ENCODE results near the gene IDH3B. TPM values are rescaled to one million over a fixed set of nuclear protein-coding genes. Genes with fewer than 3 reads are reported as not detected.

Gene IDH3B
- total RNA-seq, 2 donors from 2014 or later, result 89.9 to 91.7 TPM

- Mint-ChIP-seq H3K9me3 (peaks cover 3% of the 10 kb centered on the region), H3K36me3 (ENCODE audit: low read depth) (no peaks in the 10 kb centered on the region), H3K27ac (no peak overlapping the region), H3K27me3 (ENCODE audit: insufficient read depth) (peaks cover 45% of the 10 kb centered on the region), H3K4me1 (no peaks in the 10 kb centered on the region), H3K4me3 (no peak overlapping the region)
- Histone ChIP-seq H3K4me3 (ENCODE audit: low read length) (no peak overlapping the region), H3K4me1 (ENCODE audit: control insufficient read depth, insufficient read depth, low read length) (no peaks in the 10 kb centered on the region), H3K27me3 (ENCODE audit: control insufficient read depth, insufficient read depth, low read length, poor library complexity, severe bottlenecking) (no peaks in the 10 kb centered on the region), H3K9ac (ENCODE audit: extremely low read depth, low read length, poor library complexity, severe bottlenecking) (no peak overlapping the region), H3K9me3 (ENCODE audit: control insufficient read depth, low read length) (peaks cover 9% of the 10 kb centered on the region), H3K36me3 (ENCODE audit: control insufficient read depth, insufficient read depth, low read length) (no peaks in the 10 kb centered on the region), H3K27ac (ENCODE audit: low read depth, low read length) (no peak overlapping the region)
- WGBS, 2 experiments (ENCODE audit: insufficient coverage in 1 of 2, insufficient read length in 1 of 2), result 86 to 87% methylated on average over 8 to 9 of the region's 9 CpGs
- DNase-seq, result no peak
- TF ChIP-seq, protein P1, sequence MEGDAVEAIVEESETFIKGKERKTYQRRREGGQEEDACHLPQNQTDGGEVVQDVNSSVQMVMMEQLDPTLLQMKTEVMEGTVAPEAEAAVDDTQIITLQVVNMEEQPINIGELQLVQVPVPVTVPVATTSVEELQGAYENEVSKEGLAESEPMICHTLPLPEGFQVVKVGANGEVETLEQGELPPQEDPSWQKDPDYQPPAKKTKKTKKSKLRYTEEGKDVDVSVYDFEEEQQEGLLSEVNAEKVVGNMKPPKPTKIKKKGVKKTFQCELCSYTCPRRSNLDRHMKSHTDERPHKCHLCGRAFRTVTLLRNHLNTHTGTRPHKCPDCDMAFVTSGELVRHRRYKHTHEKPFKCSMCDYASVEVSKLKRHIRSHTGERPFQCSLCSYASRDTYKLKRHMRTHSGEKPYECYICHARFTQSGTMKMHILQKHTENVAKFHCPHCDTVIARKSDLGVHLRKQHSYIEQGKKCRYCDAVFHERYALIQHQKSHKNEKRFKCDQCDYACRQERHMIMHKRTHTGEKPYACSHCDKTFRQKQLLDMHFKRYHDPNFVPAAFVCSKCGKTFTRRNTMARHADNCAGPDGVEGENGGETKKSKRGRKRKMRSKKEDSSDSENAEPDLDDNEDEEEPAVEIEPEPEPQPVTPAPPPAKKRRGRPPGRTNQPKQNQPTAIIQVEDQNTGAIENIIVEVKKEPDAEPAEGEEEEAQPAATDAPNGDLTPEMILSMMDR (conservative IDR thresholded peaks at IDR 0.05), result no peak
Measured at GRCh38 chr20:2616634-2617033, 47.4 kb downstream of the IDH3B start.

DNA sequence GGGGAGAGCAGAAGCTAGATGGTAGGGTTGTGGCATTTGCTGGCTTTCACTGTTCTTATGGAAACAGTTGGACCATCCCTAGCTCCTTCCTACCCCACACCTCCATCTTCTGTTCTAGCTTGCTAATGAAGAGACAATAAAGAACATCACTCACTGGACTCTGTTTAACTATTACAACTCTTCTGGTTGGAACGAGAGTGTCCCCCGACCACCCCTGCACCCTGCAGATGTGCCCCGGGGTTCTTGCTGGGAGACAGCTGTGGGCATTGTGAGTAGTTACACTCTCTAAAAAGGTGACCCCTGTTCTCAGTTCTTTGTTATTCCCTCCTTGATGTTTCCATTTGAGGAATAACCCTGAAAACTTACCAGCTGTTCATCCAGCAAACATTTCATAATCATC lies 51.9 kb downstream of the IDH3B start:
- H3K27me3 ChIP-seq (ENCODE audit: control insufficient read depth, insufficient read depth, low read length, poor library complexity, severe bottlenecking), result peaks cover 3% of the 10 kb centered on the region
- H3K27ac Mint-ChIP-seq, result no peak overlapping the region
- peaks cover 38% of the 10 kb centered on the region for H3K27me3 Mint-ChIP-seq (ENCODE audit: insufficient read depth)
- H3K4me1 ChIP-seq (ENCODE audit: control insufficient read depth, insufficient read depth, low read length), result no peaks in the 10 kb centered on the region
- peaks cover 4% of the 10 kb centered on the region for H3K9me3 ChIP-seq (ENCODE audit: control insufficient read depth, low read length)
- DNase-seq, result no peak
- H3K9ac ChIP-seq (ENCODE audit: extremely low read depth, low read length, poor library complexity, severe bottlenecking), result no peak overlapping the region
- no peak overlapping the region for H3K27ac ChIP-seq (ENCODE audit: low read depth, low read length)
- no peak overlapping the region for H3K4me3 ChIP-seq (ENCODE audit: low read length)
- no peaks in the 10 kb centered on the region for H3K36me3 ChIP-seq (ENCODE audit: control insufficient read depth, insufficient read depth, low read length)
- no peaks in the 10 kb centered on the region for H3K4me1 Mint-ChIP-seq
- TF ChIP-seq, protein P1 (conservative IDR thresholded peaks at IDR 0.05), result no peak
- no peak overlapping the region for H3K4me3 Mint-ChIP-seq
- H3K9me3 Mint-ChIP-seq, result peaks cover 11% of the 10 kb centered on the region
- H3K36me3 Mint-ChIP-seq (ENCODE audit: low read depth), result peaks cover 3% of the 10 kb centered on the region
- WGBS, 2 experiments (ENCODE audit: insufficient coverage in 1 of 2, insufficient read length in 1 of 2), result 83% methylated on average over 3 of the region's 3 CpGs; no CpG with 5 or more reads in 1 of the 2 experiments

DNA sequence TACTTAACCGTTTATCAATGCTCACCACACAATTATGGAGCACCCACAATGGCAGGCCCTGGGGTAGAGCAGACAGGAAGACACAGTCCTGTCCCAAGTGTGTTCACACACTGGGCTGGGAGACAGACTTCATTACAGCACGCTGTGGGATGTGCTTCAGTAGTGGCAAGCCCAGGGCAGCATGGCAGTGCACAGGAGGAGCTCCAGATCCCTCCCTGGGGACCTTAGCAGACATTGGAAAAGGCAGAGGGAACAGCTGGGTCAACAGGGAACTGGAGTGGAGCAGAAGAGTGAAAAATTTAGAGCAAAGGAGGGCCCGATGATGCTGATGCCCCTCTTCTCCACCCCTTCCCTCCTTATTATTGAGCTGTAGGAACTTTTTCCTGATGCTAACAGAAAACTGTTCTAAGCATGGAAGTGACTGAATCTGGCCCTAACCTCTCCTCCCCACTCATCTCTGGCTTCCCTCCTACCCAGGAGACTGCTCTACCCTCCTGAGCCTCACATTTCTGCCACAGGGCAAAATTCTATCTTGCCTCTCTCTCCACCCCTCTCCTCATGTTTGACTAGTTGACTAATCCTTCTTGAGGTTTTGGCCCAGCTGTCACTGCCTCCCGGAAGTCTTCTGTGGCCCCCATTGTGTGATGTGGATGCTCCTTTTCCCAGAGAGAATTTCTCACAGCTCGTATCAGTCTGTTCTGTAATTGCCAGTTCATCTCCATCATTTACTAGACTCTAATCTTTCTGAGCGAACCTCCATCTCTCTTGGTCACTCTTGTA lies 52.9 kb downstream of the IDH3B start:
- no peaks in the 10 kb centered on the region for H3K4me1 ChIP-seq (ENCODE audit: control insufficient read depth, insufficient read depth, low read length)
- H3K36me3 ChIP-seq (ENCODE audit: control insufficient read depth, insufficient read depth, low read length), result no peaks in the 10 kb centered on the region
- Mint-ChIP-seq H3K27ac (no peak overlapping the region), H3K9me3 (peaks cover 19% of the 10 kb centered on the region), H3K36me3 (ENCODE audit: low read depth) (peaks cover 3% of the 10 kb centered on the region), H3K4me3 (no peak overlapping the region), H3K4me1 (no peaks in the 10 kb centered on the region), H3K27me3 (ENCODE audit: insufficient read depth) (peaks cover 32% of the 10 kb centered on the region)
- WGBS, 2 experiments (ENCODE audit: insufficient coverage in 1 of 2, insufficient read length in 1 of 2), result 79 to 84% methylated on average over 4 to 6 of the region's 6 CpGs
- no peak overlapping the region for H3K4me3 ChIP-seq (ENCODE audit: low read length)
- no peak overlapping the region for H3K27ac ChIP-seq (ENCODE audit: low read depth, low read length)
- peaks cover 11% of the 10 kb centered on the region for H3K9me3 ChIP-seq (ENCODE audit: control insufficient read depth, low read length)
- no peak for DNase-seq
- TF ChIP-seq, protein P1 (conservative IDR thresholded peaks at IDR 0.05), result no peak
- H3K9ac ChIP-seq (ENCODE audit: extremely low read depth, low read length, poor library complexity, severe bottlenecking), result no peak overlapping the region
- peaks cover 3% of the 10 kb centered on the region for H3K27me3 ChIP-seq (ENCODE audit: control insufficient read depth, insufficient read depth, low read length, poor library complexity, severe bottlenecking)
